ENCODE measurements around the gene GMPR. TPM values are rescaled to one million over a fixed set of nuclear protein-coding genes. Genes with fewer than 3 reads are reported as not detected.

The GMPR gene
- total RNA-seq, 6 experiments from 2014 or later, result 4.7 to 9.1 (median 5.4) TPM

DNA sequence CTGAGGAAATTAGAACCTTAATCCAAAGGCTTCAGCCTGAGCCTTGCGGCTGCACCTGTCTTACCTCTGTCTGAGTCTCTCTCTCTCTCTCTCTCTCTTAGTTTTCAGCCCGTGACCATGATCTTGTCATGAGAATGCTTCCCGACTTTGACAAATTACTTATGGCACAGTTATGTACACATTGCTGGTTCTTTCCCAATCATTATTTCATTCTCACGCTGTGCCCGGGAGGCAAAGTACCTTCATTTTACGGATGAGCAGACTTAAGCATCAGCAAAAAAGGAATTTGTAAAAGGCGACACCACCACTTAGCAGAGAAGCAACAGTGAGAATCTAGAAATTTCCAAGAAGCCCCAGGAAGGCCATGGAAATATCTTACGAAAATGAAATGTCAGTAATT lies 54.6 kb downstream of the GMPR start:
- no peak overlapping the region for H3K4me3 Mint-ChIP-seq
- no peaks in the 10 kb centered on the region for H3K9me3 Mint-ChIP-seq
- no peaks in the 10 kb centered on the region for H3K4me1 Mint-ChIP-seq (ENCODE audit: low read depth)
- H3K36me3 Mint-ChIP-seq (ENCODE audit: low read depth), result peaks cover 4% of the 10 kb centered on the region; the same call in 1 of the 2 replicates
- TF ChIP-seq, protein P1, sequence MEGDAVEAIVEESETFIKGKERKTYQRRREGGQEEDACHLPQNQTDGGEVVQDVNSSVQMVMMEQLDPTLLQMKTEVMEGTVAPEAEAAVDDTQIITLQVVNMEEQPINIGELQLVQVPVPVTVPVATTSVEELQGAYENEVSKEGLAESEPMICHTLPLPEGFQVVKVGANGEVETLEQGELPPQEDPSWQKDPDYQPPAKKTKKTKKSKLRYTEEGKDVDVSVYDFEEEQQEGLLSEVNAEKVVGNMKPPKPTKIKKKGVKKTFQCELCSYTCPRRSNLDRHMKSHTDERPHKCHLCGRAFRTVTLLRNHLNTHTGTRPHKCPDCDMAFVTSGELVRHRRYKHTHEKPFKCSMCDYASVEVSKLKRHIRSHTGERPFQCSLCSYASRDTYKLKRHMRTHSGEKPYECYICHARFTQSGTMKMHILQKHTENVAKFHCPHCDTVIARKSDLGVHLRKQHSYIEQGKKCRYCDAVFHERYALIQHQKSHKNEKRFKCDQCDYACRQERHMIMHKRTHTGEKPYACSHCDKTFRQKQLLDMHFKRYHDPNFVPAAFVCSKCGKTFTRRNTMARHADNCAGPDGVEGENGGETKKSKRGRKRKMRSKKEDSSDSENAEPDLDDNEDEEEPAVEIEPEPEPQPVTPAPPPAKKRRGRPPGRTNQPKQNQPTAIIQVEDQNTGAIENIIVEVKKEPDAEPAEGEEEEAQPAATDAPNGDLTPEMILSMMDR (IDR thresholded peaks at IDR 0.05), result no peak
- no peak for DNase-seq
- H3K27ac Mint-ChIP-seq, result no peak overlapping the region
- peaks cover 4% of the 10 kb centered on the region for H3K27me3 Mint-ChIP-seq (ENCODE audit: insufficient read depth)

DNA sequence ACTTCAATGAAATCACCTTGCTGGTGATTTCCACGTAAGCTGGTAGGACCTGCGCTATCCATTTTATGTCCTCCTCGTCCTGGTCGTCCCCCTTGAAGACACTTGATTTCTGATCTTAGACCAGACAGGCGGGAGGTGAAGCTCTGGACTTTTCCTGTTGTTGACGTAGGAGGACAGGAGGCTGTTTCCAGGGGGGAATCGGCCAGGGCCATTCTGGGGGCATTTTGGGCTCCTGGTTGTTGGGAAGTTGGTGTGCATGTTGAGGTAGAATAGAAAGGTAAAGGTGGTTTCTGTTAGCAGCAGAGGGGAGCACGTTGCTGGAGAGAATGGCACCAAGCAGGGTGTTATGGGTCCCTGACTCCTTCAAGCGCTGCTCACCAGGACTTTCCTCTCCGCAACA lies 56.0 kb downstream of the GMPR start:
- DNase-seq, result no peak
- Mint-ChIP-seq H3K4me1 (ENCODE audit: low read depth) (no peaks in the 10 kb centered on the region), H3K27me3 (ENCODE audit: insufficient read depth) (peaks cover 8% of the 10 kb centered on the region), H3K4me3 (no peak overlapping the region), H3K36me3 (ENCODE audit: low read depth) (peaks cover 4% of the 10 kb centered on the region; the same call in 1 of the 2 replicates), H3K27ac (no peak overlapping the region), H3K9me3 (no peaks in the 10 kb centered on the region)
- TF ChIP-seq, protein P1 (IDR thresholded peaks at IDR 0.05), result no peak

DNA sequence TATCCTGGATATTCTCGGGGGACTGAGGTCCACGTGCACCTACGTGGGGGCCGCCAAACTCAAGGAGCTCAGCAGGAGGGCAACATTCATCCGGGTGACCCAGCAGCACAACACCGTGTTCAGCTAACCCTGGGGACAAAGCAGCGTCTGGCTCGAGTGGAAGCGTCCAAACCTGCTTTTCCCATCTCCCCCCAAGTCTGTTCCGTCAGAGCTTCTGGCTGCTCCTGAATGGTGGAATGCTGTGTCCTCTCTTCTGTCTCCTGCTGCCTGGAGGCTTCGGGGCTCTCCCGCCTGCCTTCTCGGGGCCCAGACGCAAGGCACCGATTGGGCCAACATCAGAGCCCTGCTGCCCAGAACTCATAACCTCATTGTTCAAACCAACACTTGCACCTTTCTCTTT lies 56.7 kb downstream of the GMPR start:
- Mint-ChIP-seq H3K9me3 (no peaks in the 10 kb centered on the region), H3K4me1 (ENCODE audit: low read depth) (no peaks in the 10 kb centered on the region), H3K36me3 (ENCODE audit: low read depth) (peaks cover 4% of the 10 kb centered on the region; the same call in 1 of the 2 replicates), H3K4me3 (no peak overlapping the region), H3K27me3 (ENCODE audit: insufficient read depth) (peaks cover 8% of the 10 kb centered on the region), H3K27ac (no peak overlapping the region)
- DNase-seq, result no peak
- TF ChIP-seq, protein P1 (IDR thresholded peaks at IDR 0.05), result no peak

DNA sequence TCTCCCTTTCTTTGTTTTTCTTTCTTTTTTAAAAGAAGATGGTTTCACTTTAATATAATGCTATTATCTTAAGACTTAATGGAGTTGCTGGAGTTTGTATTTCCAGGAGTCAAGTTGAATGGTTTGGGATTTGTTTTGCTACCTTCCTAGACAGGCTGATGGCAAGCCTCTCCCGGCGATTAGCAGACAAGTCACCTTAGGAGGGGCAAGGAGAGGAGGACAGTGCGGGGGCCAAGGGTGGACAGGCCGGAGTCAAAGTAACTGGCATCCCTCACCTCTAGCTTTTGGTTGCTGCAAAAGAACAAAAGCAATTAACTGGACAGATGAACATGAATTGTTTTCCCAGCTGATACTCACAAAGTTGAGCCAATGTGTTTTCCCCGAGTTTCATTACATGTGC lies 57.1 kb downstream of the GMPR start:
- Mint-ChIP-seq H3K9me3 (no peaks in the 10 kb centered on the region), H3K4me3 (no peak overlapping the region), H3K27me3 (ENCODE audit: insufficient read depth) (peaks cover 8% of the 10 kb centered on the region), H3K36me3 (ENCODE audit: low read depth) (peaks cover 4% of the 10 kb centered on the region; the same call in 1 of the 2 replicates), H3K4me1 (ENCODE audit: low read depth) (no peaks in the 10 kb centered on the region), H3K27ac (no peak overlapping the region)
- no peak for DNase-seq
- TF ChIP-seq, protein P1 (IDR thresholded peaks at IDR 0.05), result no peak

DNA sequence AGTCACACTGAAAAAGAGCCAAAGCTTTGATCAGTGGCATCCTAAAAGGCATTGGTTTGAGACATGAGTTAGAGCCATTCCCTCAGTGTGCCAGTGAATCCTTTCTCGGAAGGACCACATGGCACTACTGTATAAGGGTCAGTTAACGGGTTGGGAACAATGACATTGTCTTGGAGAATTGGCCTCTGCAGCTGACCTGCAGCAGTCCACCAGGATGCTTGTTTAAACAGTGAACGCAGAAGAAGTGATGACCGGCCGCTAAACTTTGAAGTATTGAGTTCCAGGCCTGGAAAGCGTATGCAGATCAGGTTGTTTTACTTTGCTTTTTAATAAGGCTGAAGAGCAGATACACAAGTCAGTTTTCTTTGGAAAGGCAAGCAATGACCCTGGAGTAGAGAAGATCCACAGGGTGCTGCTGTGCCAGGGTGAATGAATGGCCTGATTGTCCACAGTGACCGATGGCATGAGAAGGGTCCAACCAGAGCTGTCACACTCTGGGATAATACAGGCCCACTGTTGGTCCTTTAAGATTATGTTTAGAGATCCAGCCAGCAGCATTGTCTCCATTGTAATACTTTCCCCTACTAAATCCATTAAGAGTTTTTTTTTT lies 57.8 kb downstream of the GMPR start:
- Mint-ChIP-seq H3K9me3 (no peaks in the 10 kb centered on the region), H3K27ac (no peak overlapping the region), H3K4me3 (no peak overlapping the region), H3K4me1 (ENCODE audit: low read depth) (no peaks in the 10 kb centered on the region), H3K36me3 (ENCODE audit: low read depth) (peaks cover 4% of the 10 kb centered on the region; the same call in 1 of the 2 replicates), H3K27me3 (ENCODE audit: insufficient read depth) (peaks cover 8% of the 10 kb centered on the region)
- no peak for DNase-seq
- TF ChIP-seq, protein P1 (IDR thresholded peaks at IDR 0.05), result no peak
